HEK293 (cell line): ENCODE data around the gene ARIH2.
A peak's percentile ranks its signal among the peaks of the same experiment; 100 is the strongest.

Experiments used
- AEBP2 ChIP-seq: fragments of 450-650 bp; formaldehyde crosslinking; IDR thresholded peaks from 2 replicates; pipeline ENCODE4 v1.5.1; 2016; ENCODE audit warnings: missing biosample characterization, missing genetic modification characterization, borderline replicate concordance
- GFI1B ChIP-seq: fragments of 450-650 bp; formaldehyde crosslinking; IDR thresholded peaks from 2 replicates; pipeline ENCODE4 v1.5.1; 2016; ENCODE audit warnings: missing biosample characterization, missing genetic modification characterization
- GLIS2 ChIP-seq: fragments of 450-650 bp; formaldehyde crosslinking; IDR thresholded peaks from 2 replicates; pipeline ENCODE4 v1.5.1; 2016; ENCODE audit warnings: missing biosample characterization, missing genetic modification characterization
- PRDM10 ChIP-seq: fragments of 450-650 bp; formaldehyde crosslinking; IDR thresholded peaks from 2 replicates; pipeline ENCODE4 v1.5.1; 2016; ENCODE audit warnings: missing biosample characterization, missing genetic modification characterization
- REPIN1 ChIP-seq: fragments of 450-650 bp; formaldehyde crosslinking; IDR thresholded peaks from 2 replicates; pipeline ENCODE4 v1.5.1; 2017; ENCODE audit warnings: missing biosample characterization, missing genetic modification characterization, low read depth
- YY2 ChIP-seq: fragments of 450-650 bp; formaldehyde crosslinking; IDR thresholded peaks from 2 replicates; pipeline ENCODE4 v1.5.1; 2016; ENCODE audit warnings: missing biosample characterization, missing genetic modification characterization
- ZBTB17 ChIP-seq: fragments of 450-650 bp; formaldehyde crosslinking; IDR thresholded peaks from 2 replicates; pipeline ENCODE4 v1.5.1; 2016; ENCODE audit warnings: missing biosample characterization, missing genetic modification characterization
- ZNF146 ChIP-seq: fragments of 450-650 bp; formaldehyde crosslinking; IDR thresholded peaks from 2 replicates; pipeline ENCODE4 v1.5.1; 2016; ENCODE audit warnings: missing biosample characterization, missing genetic modification characterization
- ZNF174 ChIP-seq: fragments of 450-650 bp; formaldehyde crosslinking; IDR thresholded peaks from 2 replicates; pipeline ENCODE4 v1.5.0; 2017; ENCODE audit warnings: missing biosample characterization, mild to moderate bottlenecking, missing genetic modification characterization
- ZNF184 ChIP-seq: fragments of 450-650 bp; IDR thresholded peaks from 2 replicates; pipeline ENCODE4 v1.5.1; 2018; ENCODE audit warnings: missing biosample characterization, mild to moderate bottlenecking, missing genetic modification characterization
- ZNF19 ChIP-seq: fragments of 450-650 bp; formaldehyde crosslinking; IDR thresholded peaks from 2 replicates; pipeline ENCODE4; 2016; ENCODE audit warnings: missing biosample characterization, missing genetic modification characterization, low read depth
- ZNF211 ChIP-seq: fragments of 450-650 bp; formaldehyde crosslinking; IDR thresholded peaks from 2 replicates; pipeline ENCODE4 v1.5.1; 2016; ENCODE audit warnings: low read depth, missing biosample characterization, missing genetic modification characterization
- ZNF223 ChIP-seq: fragments of 450-650 bp; formaldehyde crosslinking; IDR thresholded peaks from 2 replicates; pipeline ENCODE4 v1.5.1; 2016; ENCODE audit warnings: missing biosample characterization, missing genetic modification characterization
- ZNF24 ChIP-seq: fragments of 450-650 bp; formaldehyde crosslinking; IDR thresholded peaks from 2 replicates; pipeline ENCODE4 v1.5.1; 2016; ENCODE audit warnings: missing biosample characterization, missing genetic modification characterization
- ZNF266 ChIP-seq: fragments of 450-650 bp; formaldehyde crosslinking; IDR thresholded peaks from 2 replicates; pipeline ENCODE4 v1.5.1; 2016; ENCODE audit warnings: missing biosample characterization, missing genetic modification characterization, low read depth
- ZNF335 ChIP-seq: fragments of 450-650 bp; formaldehyde crosslinking; conservative IDR thresholded peaks from 2 replicates; pipeline ENCODE4 v1.5.1; 2016; ENCODE audit warnings: missing biosample characterization, missing genetic modification characterization
- ZNF394 ChIP-seq: fragments of 450-650 bp; formaldehyde crosslinking; IDR thresholded peaks from 2 replicates; pipeline ENCODE4 v1.5.1; 2016; ENCODE audit warnings: missing biosample characterization, missing genetic modification characterization, mild to moderate bottlenecking, moderate library complexity, borderline replicate concordance
- ZNF521 ChIP-seq: fragments of 450-650 bp; formaldehyde crosslinking; IDR thresholded peaks from 2 replicates; pipeline ENCODE4 v1.5.1; 2017; ENCODE audit warnings: missing biosample characterization, mild to moderate bottlenecking, missing genetic modification characterization
- ZNF544 ChIP-seq: fragments of 450-650 bp; formaldehyde crosslinking; IDR thresholded peaks from 2 replicates; pipeline ENCODE4 v1.5.0; 2017; ENCODE audit warnings: missing biosample characterization, missing genetic modification characterization
- ZNF610 ChIP-seq: fragments of 450-650 bp; formaldehyde crosslinking; IDR thresholded peaks from 2 replicates; pipeline ENCODE4 v1.5.1; 2016; ENCODE audit warnings: missing biosample characterization, missing genetic modification characterization, borderline replicate concordance
- ZNF660 ChIP-seq: fragments of 450-650 bp; IDR thresholded peaks from 2 replicates; pipeline ENCODE4 v1.5.1; 2018; ENCODE audit warnings: missing biosample characterization, mild to moderate bottlenecking, missing genetic modification characterization
- ZNF677 ChIP-seq: fragments of 450-650 bp; IDR thresholded peaks from 2 replicates; pipeline ENCODE4 v1.5.0; 2018; ENCODE audit warnings: missing biosample characterization, mild to moderate bottlenecking, missing genetic modification characterization, moderate library complexity
- ZNF830 ChIP-seq: fragments of 450-650 bp; IDR thresholded peaks from 2 replicates; pipeline ENCODE4 v1.5.0; 2018; ENCODE audit warnings: missing biosample characterization, missing genetic modification characterization, low read depth, mild to moderate bottlenecking, moderate library complexity
- TF ChIP-seq, protein P1 (sequence below): fragments of 450-650 bp; formaldehyde crosslinking; IDR thresholded peaks from 2 replicates; pipeline ENCODE4 v1.5.1; 2016; ENCODE audit warnings: missing biosample characterization, missing genetic modification characterization, borderline replicate concordance
- TF ChIP-seq, protein P2 (sequence below): fragments of 450-650 bp; IDR thresholded peaks from 2 replicates; pipeline ENCODE4 v1.5.1; 2018; ENCODE audit warnings: missing biosample characterization, mild to moderate bottlenecking, missing genetic modification characterization
- TF ChIP-seq, protein P3 (sequence below): fragments of 450-650 bp; formaldehyde crosslinking; IDR thresholded peaks from 2 replicates; pipeline ENCODE4 v1.5.1; 2016; ENCODE audit warnings: missing biosample characterization, missing genetic modification characterization
- TF ChIP-seq, protein P4 (sequence below): fragments of 450-650 bp; formaldehyde crosslinking; IDR thresholded peaks from 2 replicates; pipeline ENCODE4 v1.5.1; 2016; ENCODE audit warnings: missing biosample characterization, missing genetic modification characterization

ARIH2 gene

GRCh38 chr3:48989126-48989795 is 70.6 kb downstream of the ARIH2 start (continued):
- no peak for TF ChIP-seq AEBP2
- no peak for TF ChIP-seq ZNF335 (tag by site-specific recombination)
- TF ChIP-seq ZNF266 = no peak
- TF ChIP-seq ZNF677 (tag by site-specific recombination) = no peak
- TF ChIP-seq ZNF24 = no peak
- no peak for TF ChIP-seq ZNF544
- no peak for TF ChIP-seq ZNF146
- TF ChIP-seq, protein P1, sequence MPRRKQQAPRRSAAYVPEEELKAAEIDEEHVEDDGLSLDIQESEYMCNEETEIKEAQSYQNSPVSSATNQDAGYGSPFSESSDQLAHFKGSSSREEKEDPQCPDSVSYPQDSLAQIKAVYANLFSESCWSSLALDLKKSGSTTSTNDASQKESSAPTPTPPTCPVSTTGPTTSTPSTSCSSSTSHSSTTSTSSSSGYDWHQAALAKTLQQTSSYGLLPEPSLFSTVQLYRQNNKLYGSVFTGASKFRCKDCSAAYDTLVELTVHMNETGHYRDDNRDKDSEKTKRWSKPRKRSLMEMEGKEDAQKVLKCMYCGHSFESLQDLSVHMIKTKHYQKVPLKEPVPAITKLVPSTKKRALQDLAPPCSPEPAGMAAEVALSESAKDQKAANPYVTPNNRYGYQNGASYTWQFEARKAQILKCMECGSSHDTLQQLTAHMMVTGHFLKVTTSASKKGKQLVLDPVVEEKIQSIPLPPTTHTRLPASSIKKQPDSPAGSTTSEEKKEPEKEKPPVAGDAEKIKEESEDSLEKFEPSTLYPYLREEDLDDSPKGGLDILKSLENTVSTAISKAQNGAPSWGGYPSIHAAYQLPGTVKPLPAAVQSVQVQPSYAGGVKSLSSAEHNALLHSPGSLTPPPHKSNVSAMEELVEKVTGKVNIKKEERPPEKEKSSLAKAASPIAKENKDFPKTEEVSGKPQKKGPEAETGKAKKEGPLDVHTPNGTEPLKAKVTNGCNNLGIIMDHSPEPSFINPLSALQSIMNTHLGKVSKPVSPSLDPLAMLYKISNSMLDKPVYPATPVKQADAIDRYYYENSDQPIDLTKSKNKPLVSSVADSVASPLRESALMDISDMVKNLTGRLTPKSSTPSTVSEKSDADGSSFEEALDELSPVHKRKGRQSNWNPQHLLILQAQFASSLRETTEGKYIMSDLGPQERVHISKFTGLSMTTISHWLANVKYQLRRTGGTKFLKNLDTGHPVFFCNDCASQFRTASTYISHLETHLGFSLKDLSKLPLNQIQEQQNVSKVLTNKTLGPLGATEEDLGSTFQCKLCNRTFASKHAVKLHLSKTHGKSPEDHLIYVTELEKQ (tag by site-specific recombination) = no peak
- TF ChIP-seq ZNF660 (tag by site-specific recombination) = 0 out of 2 replicates have a peak, but pooled peaks have one; percentile 67
- TF ChIP-seq ZNF174 (tag by site-specific recombination) = no peak
- no peak for TF ChIP-seq GFI1B (tag by site-specific recombination)
- TF ChIP-seq PRDM10 = peak; percentile 88
- peak; percentile 72 for TF ChIP-seq GLIS2
- TF ChIP-seq ZNF223 (tag by site-specific recombination) = no peak
- TF ChIP-seq ZNF830 (tag by site-specific recombination) = no peak
- TF ChIP-seq YY2 (tag by site-specific recombination) = 0 out of 2 replicates have a peak, but pooled peaks have one; percentile 18
- no peak for TF ChIP-seq ZNF394 (tag by site-specific recombination)
- TF ChIP-seq, protein P2, sequence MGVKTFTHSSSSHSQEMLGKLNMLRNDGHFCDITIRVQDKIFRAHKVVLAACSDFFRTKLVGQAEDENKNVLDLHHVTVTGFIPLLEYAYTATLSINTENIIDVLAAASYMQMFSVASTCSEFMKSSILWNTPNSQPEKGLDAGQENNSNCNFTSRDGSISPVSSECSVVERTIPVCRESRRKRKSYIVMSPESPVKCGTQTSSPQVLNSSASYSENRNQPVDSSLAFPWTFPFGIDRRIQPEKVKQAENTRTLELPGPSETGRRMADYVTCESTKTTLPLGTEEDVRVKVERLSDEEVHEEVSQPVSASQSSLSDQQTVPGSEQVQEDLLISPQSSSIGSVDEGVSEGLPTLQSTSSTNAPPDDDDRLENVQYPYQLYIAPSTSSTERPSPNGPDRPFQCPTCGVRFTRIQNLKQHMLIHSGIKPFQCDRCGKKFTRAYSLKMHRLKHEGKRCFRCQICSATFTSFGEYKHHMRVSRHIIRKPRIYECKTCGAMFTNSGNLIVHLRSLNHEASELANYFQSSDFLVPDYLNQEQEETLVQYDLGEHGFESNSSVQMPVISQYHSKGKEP = no peak
- no peak for TF ChIP-seq ZNF521 (tag by site-specific recombination)
- TF ChIP-seq ZNF610 (tag by site-specific recombination) = no peak
- TF ChIP-seq ZBTB17 (tag by site-specific recombination) = no peak
- TF ChIP-seq, protein P3, sequence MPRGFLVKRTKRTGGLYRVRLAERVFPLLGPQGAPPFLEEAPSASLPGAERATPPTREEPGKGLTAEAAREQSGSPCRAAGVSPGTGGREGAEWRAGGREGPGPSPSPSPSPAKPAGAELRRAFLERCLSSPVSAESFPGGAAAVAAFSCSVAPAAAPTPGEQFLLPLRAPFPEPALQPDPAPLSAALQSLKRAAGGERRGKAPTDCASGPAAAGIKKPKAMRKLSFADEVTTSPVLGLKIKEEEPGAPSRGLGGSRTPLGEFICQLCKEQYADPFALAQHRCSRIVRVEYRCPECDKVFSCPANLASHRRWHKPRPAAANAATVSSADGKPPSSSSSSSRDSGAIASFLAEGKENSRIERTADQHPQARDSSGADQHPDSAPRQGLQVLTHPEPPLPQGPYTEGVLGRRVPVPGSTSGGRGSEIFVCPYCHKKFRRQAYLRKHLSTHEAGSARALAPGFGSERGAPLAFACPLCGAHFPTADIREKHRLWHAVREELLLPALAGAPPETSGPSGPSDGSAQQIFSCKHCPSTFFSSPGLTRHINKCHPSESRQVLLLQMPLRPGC (tag by site-specific recombination) = no peak; the same call in 1 of the 2 replicates
- TF ChIP-seq, protein P4, sequence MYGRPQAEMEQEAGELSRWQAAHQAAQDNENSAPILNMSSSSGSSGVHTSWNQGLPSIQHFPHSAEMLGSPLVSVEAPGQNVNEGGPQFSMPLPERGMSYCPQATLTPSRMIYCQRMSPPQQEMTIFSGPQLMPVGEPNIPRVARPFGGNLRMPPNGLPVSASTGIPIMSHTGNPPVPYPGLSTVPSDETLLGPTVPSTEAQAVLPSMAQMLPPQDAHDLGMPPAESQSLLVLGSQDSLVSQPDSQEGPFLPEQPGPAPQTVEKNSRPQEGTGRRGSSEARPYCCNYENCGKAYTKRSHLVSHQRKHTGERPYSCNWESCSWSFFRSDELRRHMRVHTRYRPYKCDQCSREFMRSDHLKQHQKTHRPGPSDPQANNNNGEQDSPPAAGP (tag by site-specific recombination) = no peak
- no peak for TF ChIP-seq ZNF211 (tag by site-specific recombination)
- no peak for TF ChIP-seq ZNF184 (tag by site-specific recombination)
- no peak for TF ChIP-seq REPIN1 (tag by site-specific recombination)
- TF ChIP-seq ZNF19 (tag by site-specific recombination) = no peak
